DND-41 (cell line): ENCODE measurements around the gene THBS1.

Experiments used
- ATAC-seq: fragments of 200-7000 bp; cut with Tn5 transposase; 3 replicates; pipeline ENCODE4 v1.9.1; 2021; ENCODE audit warnings: low read depth; ENCODE audit not compliant: insufficient read depth
- DNase-seq: peaks from one replicate; pipeline ENCODE4 v3.0.0-alpha.2; 2020
- H2AFZ ChIP-seq: 2 replicates; pipeline ENCODE4 v1.6.0; 2012; ENCODE audit warnings: low read depth, low read length
- H3K27ac ChIP-seq: 2 replicates; pipeline ENCODE4 v1.5.1; 2012; ENCODE audit warnings: low read length, inconsistent platforms
- H3K27me3 ChIP-seq: fragments of 200-600 bp; sonication (generic); 2 replicates; pipeline ENCODE4 v1.6.0; 2012; ENCODE audit warnings: low read length, mild to moderate bottlenecking, inconsistent platforms; ENCODE audit not compliant: insufficient read depth, poor library complexity
- H3K36me3 ChIP-seq: 2 replicates; pipeline ENCODE4 v1.5.1; 2012; ENCODE audit warnings: low read length, inconsistent platforms; ENCODE audit not compliant: insufficient read depth
- H3K4me1 ChIP-seq: 2 replicates; pipeline ENCODE4 v1.5.1; 2012; ENCODE audit warnings: mild to moderate bottlenecking, low read length; ENCODE audit not compliant: insufficient read depth
- H3K4me2 ChIP-seq: 2 replicates; pipeline ENCODE4 v1.6.0; 2012; ENCODE audit warnings: mild to moderate bottlenecking, moderate library complexity, low read length, inconsistent platforms; ENCODE audit not compliant: insufficient read depth
- H3K4me3 ChIP-seq, 2 experiments: fragments of 200-600 bp in 1 of 2; shearing (Covaris generic) in 1 of 2; 2 replicates each; pipeline ENCODE4 v1.5.1; 2012 to 2016; ENCODE audit warnings: inconsistent platforms in 2 of 2, low read length in 2 of 2, mild to moderate bottlenecking in 2 of 2, low read depth in 1 of 2, moderate library complexity in 1 of 2
- H3K79me2 ChIP-seq: 2 replicates; pipeline ENCODE4 v1.6.0; 2012; ENCODE audit warnings: low read length, inconsistent platforms; ENCODE audit not compliant: insufficient read depth
- H3K9ac ChIP-seq: 2 replicates; pipeline ENCODE4 v1.6.0; 2012; ENCODE audit warnings: low read depth, mild to moderate bottlenecking, inconsistent platforms, low read length, moderate library complexity
- H3K9me3 ChIP-seq: 2 replicates; pipeline ENCODE4 v1.5.1; 2012; ENCODE audit warnings: low read length, moderate library complexity, mild to moderate bottlenecking, inconsistent platforms; ENCODE audit not compliant: insufficient read depth, severe bottlenecking
- H4K20me1 ChIP-seq: 2 replicates; pipeline ENCODE4 v1.6.0; 2012; ENCODE audit warnings: low read length; ENCODE audit not compliant: insufficient read depth
- CTCF ChIP-seq: IDR thresholded peaks from 2 replicates; pipeline ENCODE4 v1.5.1; 2012; ENCODE audit warnings: borderline replicate concordance, low read length, moderate library complexity, mild to moderate bottlenecking; ENCODE audit not compliant: poor library complexity, severe bottlenecking; ENCODE audit errors: extremely low read depth
- EZH2 ChIP-seq: IDR thresholded peaks from 3 replicates; pipeline ENCODE4 v1.6.1; 2012; ENCODE audit warnings: borderline replicate concordance, low read depth, mild to moderate bottlenecking, moderate library complexity, low read length, inconsistent platforms; ENCODE audit not compliant: severe bottlenecking

THBS1 gene

DNA sequence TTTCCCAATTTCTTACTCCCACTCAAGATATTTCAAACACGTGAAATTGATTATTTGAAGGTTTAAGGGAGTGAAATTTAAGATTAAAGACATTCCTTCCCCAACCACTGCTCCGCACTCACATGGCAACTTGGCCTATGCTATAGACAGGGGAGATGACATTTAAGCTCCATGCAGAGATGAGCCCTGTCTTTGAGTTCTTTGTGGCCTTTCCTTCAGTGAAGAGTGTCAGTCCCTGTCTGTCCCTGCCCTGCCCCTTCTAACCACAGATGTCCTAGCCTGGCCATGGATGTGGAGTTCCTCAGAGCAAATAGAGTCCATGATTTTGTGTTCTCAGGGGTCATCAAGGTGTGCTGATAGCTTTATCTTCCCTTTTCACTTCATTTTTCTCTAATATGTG is 29.4 kb upstream of the THBS1 start:
- Histone ChIP-seq H2AFZ (no peak overlapping the region), H3K36me3 (no peaks in the 10 kb centered on the region), H4K20me1 (no peaks in the 10 kb centered on the region), H3K4me1 (no peaks in the 10 kb centered on the region), H3K27me3 (peaks cover 4% of the 10 kb centered on the region), H3K4me2 (no peak overlapping the region), H3K27ac (no peak overlapping the region), H3K9ac (no peak overlapping the region), H3K79me2 (no peaks in the 10 kb centered on the region), H3K4me3 (no peak overlapping the region), H3K9me3 (no peaks in the 10 kb centered on the region)
- no peak for DNase-seq
- no peak for ATAC-seq
- TF ChIP-seq EZH2 (no peak), CTCF (no peak)

GRCh38 chr15:39552556-39552955 is 28.3 kb upstream of the THBS1 start:
- H3K4me3 ChIP-seq: no peak overlapping the region
- H3K27ac ChIP-seq: no peak overlapping the region
- H4K20me1 ChIP-seq: no peaks in the 10 kb centered on the region
- H3K79me2 ChIP-seq: no peaks in the 10 kb centered on the region
- no peak overlapping the region for H3K4me2 ChIP-seq
- H3K9me3 ChIP-seq: no peaks in the 10 kb centered on the region
- no peaks in the 10 kb centered on the region for H3K4me1 ChIP-seq
- H3K27me3 ChIP-seq: peaks cover 4% of the 10 kb centered on the region
- DNase-seq: no peak
- ATAC-seq: no peak
- no peak overlapping the region for H3K9ac ChIP-seq
- H3K36me3 ChIP-seq: no peaks in the 10 kb centered on the region
- no peak overlapping the region for H2AFZ ChIP-seq
- TF ChIP-seq EZH2 (no peak), CTCF (no peak)

DNA sequence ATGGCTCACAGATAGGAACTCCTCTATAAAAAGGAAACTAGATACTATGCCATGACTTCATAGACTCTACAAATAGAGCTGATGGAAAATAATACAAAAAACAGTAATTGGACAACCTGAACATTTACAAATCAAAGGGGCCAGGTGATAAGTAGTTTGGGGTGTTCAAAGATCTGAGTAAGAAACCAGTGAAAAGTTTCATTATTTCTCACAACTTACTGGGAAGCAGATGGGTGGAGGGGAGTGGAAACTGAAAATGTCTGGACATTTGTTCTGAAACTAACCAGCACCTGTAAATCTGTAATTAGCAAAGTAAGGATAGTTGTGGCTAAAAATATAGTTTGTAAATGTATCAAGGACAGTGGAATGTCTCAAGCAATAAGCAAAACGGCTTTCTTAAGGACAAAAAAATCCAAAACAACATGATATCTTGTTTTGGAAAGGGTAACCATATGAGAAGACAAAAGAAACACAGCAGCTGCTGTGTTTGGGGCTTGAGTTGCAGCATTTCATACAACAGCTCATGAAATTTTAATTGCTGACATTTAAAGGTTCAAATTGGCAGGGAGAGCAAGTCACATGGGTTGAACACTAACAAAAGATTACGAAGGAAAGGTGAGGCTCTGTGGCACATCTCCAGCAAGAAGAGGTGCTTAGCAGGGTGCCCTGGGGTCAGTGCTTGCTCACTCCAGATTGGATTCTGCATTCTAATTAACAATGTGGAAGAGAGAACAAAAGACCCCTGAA is 26.8 kb upstream of the THBS1 start:
- H3K9ac ChIP-seq: no peak overlapping the region
- H3K27me3 ChIP-seq: peaks cover 4% of the 10 kb centered on the region
- ATAC-seq (no peak), DNase-seq (no peak)
- no peaks in the 10 kb centered on the region for H3K36me3 ChIP-seq
- no peak overlapping the region for H2AFZ ChIP-seq
- no peaks in the 10 kb centered on the region for H4K20me1 ChIP-seq
- TF ChIP-seq CTCF: no peak
- no peak for TF ChIP-seq EZH2
- no peaks in the 10 kb centered on the region for H3K4me1 ChIP-seq
- no peak overlapping the region for H3K27ac ChIP-seq
- no peaks in the 10 kb centered on the region for H3K9me3 ChIP-seq
- H3K4me3 ChIP-seq: no peak overlapping the region
- no peaks in the 10 kb centered on the region for H3K79me2 ChIP-seq
- H3K4me2 ChIP-seq: no peak overlapping the region
